Colonic mucosa (tissue), 4 donors: ENCODE measurements around the gene CSRP2. TPM values are rescaled to one million over a fixed set of nuclear protein-coding genes. Genes with fewer than 3 reads are reported as not detected.

ENCODE experiments used
- DNase-seq: peaks from one replicate; pipeline ENCODE4 v3.0.0-alpha.2; 2020
- H3K27ac ChIP-seq: fragments of 200-600 bp; one replicate; pipeline ENCODE4 v1.8.0; 2021
- H3K27me3 ChIP-seq: fragments of 200-600 bp; one replicate; pipeline ENCODE4 v1.8.0; 2021
- H3K36me3 ChIP-seq: fragments of 200-600 bp; one replicate; pipeline ENCODE4 v1.8.0; 2021
- H3K4me1 ChIP-seq: fragments of 200-600 bp; one replicate; pipeline ENCODE4 v1.8.0; 2021; ENCODE audit warnings: mild to moderate bottlenecking
- H3K4me3 ChIP-seq: fragments of 200-600 bp; one replicate; pipeline ENCODE4 v1.8.0; 2021
- H3K9ac ChIP-seq, 2 donors: one replicate each; pipeline ENCODE4 v1.7.0; 2013; ENCODE audit warnings: control low read depth in 2 of 2, low read depth in 2 of 2, low read length in 2 of 2
- H3K9me3 ChIP-seq: fragments of 200-600 bp; one replicate; pipeline ENCODE4 v1.8.0; 2021
- intact Hi-C: fragments of 100-400 bp; cut with DNase I; formaldehyde crosslinking; loops from one replicate; pipeline ENCODE4 v1.14.1; 2022
- total RNA-seq, 2 donors: library from RNA; stranded (reverse); fragmentation: NEBNext Ultra II Directional in 1 of 2; extraction: Animal tissue kit (Norgen Biotek cat#: 25700) in 1 of 2; gene quantifications; one replicate each; pipeline ENCODE4 v1.2.1, GENCODE V29; 2021
- TF ChIP-seq, protein P1 (sequence below): fragments of 200-600 bp; IDR thresholded peaks from one replicate; pipeline ENCODE4 v1.8.0; 2022; ENCODE audit warnings: antibody characterized with exemption, mild to moderate bottlenecking
- donor health status: healthy.
- donor health status: DM: no; HTN: no; CAD: no.
- donor health status: DM: no; HTN: no; CAD: no.

Gene CSRP2
- total RNA-seq: 1 to 10 TPM; 5.8 to 7.4 TPM

DNA sequence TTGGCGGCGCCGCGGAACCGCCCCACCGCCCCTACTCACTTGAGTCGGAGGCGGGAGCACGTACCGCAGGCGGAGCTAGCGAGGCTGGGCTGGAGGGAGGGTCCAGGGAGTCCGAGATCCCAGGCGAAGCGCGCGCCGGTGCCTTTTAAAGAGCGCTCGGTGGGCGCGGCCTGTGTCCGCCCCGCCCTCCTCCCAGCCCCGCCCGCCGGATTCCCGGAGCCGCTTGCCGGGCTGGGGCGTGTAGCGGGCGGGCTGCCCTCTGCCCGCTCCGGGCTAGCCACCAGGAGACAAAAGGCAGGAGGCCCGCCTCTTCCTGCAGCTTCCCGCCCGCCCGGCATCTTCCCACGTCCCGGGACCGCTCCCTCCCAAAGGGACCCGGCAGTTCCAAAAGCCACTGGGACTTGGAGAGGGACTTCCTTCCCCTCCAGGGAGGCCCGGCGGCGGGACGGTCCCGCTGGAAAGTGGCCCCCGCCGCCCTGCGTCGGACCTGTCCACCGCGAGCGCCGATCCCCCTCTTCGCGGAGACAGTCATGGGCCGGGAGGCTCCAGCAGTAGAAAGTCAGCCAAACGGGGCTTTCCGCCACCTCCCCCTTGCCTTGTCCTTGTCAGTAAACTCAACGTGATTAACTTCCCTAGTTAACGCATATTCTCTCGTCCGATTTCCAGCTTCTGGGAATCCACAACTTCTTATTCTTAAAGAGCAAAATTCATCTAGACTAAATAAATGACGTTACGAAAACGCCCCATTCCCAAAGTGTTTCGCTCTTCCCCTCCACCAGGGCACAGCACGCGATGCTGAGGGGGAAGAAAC lies at the start of gene CSRP2:
TSS of gene CSRP2 (minus strand) at position 121 of the 811 bp plus-strand sequence. CDS start 12,759 bp downstream, outside the sequence.
- DNase-seq: peak; percentile 90

DNA sequence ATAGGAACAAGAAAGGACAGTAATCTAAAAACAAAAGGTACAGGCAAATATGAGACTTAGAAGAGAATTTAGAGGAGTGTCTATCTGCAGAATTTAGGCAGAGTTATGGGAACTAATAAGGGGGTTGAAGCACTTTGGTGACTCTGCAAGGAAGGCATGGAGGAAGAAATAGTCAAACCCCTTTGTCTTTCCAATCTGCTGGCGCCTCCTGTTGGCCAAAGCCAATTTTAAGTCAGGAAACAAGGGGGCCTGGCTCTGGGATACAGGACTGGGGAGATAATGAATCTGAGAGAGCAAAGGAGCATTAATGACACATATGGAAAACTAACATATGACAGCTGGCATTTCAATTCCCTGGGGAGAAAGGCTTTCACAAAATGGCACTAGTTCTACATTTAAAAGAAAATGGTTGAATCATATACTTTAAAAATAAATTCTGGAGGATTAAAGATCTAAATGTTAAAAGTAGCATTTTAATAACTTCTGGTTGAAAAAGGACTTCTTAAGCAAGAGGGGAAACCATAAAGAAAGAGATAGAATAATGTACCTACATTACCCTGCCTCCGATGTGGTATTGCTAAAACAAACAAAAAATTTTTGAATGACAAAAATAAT lies 48.5 kb upstream of the CSRP2 start:
- Histone ChIP-seq H3K9me3 (no peaks in the 10 kb centered on the region), H3K27me3 (no peaks in the 10 kb centered on the region), H3K4me3 (no peak overlapping the region), H3K9ac (no peak overlapping the region), H3K36me3 (no peaks in the 10 kb centered on the region), H3K27ac (no peak overlapping the region), H3K4me1 (no peaks in the 10 kb centered on the region)
- DNase-seq: peak; percentile 50
- TF ChIP-seq, protein P1, sequence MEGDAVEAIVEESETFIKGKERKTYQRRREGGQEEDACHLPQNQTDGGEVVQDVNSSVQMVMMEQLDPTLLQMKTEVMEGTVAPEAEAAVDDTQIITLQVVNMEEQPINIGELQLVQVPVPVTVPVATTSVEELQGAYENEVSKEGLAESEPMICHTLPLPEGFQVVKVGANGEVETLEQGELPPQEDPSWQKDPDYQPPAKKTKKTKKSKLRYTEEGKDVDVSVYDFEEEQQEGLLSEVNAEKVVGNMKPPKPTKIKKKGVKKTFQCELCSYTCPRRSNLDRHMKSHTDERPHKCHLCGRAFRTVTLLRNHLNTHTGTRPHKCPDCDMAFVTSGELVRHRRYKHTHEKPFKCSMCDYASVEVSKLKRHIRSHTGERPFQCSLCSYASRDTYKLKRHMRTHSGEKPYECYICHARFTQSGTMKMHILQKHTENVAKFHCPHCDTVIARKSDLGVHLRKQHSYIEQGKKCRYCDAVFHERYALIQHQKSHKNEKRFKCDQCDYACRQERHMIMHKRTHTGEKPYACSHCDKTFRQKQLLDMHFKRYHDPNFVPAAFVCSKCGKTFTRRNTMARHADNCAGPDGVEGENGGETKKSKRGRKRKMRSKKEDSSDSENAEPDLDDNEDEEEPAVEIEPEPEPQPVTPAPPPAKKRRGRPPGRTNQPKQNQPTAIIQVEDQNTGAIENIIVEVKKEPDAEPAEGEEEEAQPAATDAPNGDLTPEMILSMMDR: peak; percentile 22
- intact Hi-C loops: loop anchor here (5.0 kb wide), 1 partner anchor 310 kb away; no protein-coding TSS in a partner anchor

More for the DNA sequence above, at the start of gene CSRP2:
- no peaks in the 10 kb centered on the region for H3K9me3 ChIP-seq
- peak within 1 kb of the TSS; percentile 66 for H3K4me3 ChIP-seq
- peaks cover 6% of the 10 kb centered on the region for H3K4me1 ChIP-seq
- no peaks in the 10 kb centered on the region for H3K36me3 ChIP-seq
- TF ChIP-seq, protein P1: no peak
- intact Hi-C loops: no loop called here
- peaks cover 8% of the 10 kb centered on the region for H3K27me3 ChIP-seq
- peak within 1 kb of the TSS; percentile 29 to 69 for H3K9ac ChIP-seq
- peak within 1 kb of the TSS; percentile 48 for H3K27ac ChIP-seq

DNA sequence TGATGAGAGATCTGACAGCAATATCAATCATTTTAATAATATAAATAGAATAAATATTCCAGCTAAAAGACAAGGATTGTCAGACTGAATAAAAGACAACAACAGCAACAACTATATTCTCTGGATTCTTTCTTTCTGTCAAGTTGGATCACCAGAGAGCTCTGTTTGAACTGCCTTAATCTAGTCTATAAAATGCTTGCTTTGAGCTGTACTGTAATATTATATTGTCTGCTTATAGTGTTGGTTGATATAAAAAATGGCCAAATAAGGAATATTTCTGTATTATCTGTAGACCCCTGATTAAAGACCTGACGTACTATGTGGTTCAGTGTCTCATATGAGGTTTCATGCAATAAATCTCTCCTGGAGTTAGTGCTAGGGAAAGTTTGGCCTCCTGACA lies 46.3 kb upstream of the CSRP2 start:
- no peak for DNase-seq
- H3K4me3 ChIP-seq: no peak overlapping the region
- H3K36me3 ChIP-seq: no peaks in the 10 kb centered on the region
- H3K27ac ChIP-seq: no peak overlapping the region
- H3K9ac ChIP-seq: no peak overlapping the region
- H3K4me1 ChIP-seq: no peaks in the 10 kb centered on the region
- no peaks in the 10 kb centered on the region for H3K27me3 ChIP-seq
- TF ChIP-seq, protein P1: no peak
- H3K9me3 ChIP-seq: no peaks in the 10 kb centered on the region
- intact Hi-C loops: loop anchor here (5.0 kb wide), 1 partner anchor 308 kb away; no protein-coding TSS in a partner anchor

DNA sequence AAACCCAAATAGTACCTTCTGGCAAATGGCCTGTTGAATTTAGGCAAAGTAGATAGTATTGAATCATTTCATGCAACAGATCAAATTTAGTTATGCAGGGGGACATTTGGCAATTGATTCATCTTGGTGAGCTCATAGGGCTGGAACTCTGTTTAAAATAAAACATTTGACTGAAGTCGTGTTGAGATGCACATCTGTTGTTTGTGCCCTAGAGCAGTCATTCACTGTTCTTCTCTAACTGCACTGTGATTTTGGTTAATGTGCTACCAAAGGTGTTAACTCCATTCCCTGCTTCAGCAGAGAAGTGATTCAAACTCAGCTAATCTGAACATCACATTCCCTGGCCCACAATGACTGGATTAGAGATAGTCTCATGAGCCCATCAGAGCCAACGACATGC lies 44.0 kb upstream of the CSRP2 start:
- H3K27me3 ChIP-seq: no peaks in the 10 kb centered on the region
- no peaks in the 10 kb centered on the region for H3K9me3 ChIP-seq
- intact Hi-C loops: no loop called here
- H3K36me3 ChIP-seq: no peaks in the 10 kb centered on the region
- H3K4me3 ChIP-seq: no peak overlapping the region
- H3K27ac ChIP-seq: no peak overlapping the region
- DNase-seq: no peak
- no peaks in the 10 kb centered on the region for H3K4me1 ChIP-seq
- TF ChIP-seq, protein P1: no peak
- H3K9ac ChIP-seq: no peak overlapping the region

DNA sequence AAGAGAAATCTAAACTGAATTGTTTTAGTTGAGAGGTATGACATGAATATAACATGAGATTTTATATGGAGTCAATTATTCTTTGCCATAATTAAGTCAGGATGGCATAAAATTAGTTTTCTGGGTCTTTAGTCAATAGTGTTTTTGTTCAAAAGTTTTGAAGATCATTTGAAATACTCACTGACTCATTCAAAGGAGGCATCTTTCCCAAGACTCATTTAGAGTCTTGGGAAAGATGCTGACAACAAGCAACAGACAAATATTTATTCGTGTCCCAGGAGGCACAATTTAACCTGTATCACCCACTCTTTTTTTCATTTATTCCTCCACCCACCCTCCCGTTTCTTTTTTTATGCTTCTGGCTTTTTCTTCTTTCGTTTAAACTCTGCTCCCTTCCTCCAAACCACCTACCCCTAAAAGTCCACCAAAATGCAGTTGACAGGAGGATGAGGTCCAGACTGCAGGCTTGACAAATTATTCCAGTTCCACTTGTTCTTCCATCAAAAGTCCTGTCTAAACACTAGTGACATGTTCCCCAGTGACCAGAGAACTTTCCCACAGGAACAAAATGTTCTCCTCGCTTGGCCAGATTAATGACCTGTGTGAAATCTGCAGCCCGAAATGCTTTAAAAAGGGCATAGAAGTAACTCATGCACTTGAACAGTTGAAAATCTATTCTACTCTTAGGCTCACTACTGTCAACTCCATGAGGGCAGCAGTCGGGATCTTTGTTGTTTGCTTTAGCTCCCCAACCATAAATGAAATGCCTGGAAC lies 43.3 kb upstream of the CSRP2 start:
- DNase-seq: no peak
- intact Hi-C loops: no loop called here
- TF ChIP-seq, protein P1: no peak
- no peak overlapping the region for H3K4me3 ChIP-seq
- no peaks in the 10 kb centered on the region for H3K27me3 ChIP-seq
- H3K36me3 ChIP-seq: no peaks in the 10 kb centered on the region
- no peak overlapping the region for H3K9ac ChIP-seq
- no peaks in the 10 kb centered on the region for H3K4me1 ChIP-seq
- H3K27ac ChIP-seq: no peak overlapping the region
- no peaks in the 10 kb centered on the region for H3K9me3 ChIP-seq
